DMS53 treated with DMSO at 0.1 percent for 48 hours (cell line): Measurements from ENCODE around the gene ABL1.

Experiments
- DNase-seq: peaks from one replicate; lab custom pipeline; 2025; ENCODE audit not compliant: unreplicated experiment; lab: John Stamatoyannopoulos, UW

ABL1 gene

GRCh38 chr9:130870491-130871381 is 35.7 kb downstream of the ABL1 start:
- DNase-seq, result no peak

DNA sequence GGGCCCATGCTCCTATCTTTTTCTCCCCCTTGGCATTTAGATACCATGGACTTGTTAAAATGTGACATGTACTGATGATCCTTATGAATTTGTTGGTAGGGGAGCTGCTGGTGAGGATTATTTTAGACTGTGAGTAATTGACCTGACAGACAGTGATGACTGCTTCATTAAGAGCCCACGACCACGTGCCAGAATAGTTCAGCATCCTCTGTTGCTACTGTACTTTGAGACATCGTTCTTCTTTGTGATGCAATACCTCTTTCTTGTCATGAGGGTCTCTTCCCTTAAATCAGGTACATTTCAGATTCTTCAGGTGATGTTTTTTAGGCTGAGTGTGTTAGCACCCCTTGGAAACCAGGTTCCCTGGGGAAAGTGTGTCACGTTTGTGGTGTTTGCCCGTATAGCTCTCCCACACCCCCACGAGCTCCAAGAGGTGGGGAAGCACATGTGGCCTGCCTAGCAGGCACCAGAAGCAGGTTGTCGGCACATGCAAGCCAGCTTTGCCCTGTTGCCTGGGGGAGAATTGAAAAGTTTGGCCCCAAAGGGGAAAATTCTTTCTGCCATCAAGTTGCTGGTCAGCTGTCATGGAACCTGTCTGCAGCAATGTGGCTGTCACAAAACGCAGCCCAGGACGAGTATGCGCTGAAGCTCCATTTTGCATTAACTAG is 36.5 kb downstream of the ABL1 start:
- DNase-seq, result no peak

GRCh38 chr9:130872093-130872492 is 37.0 kb downstream of the ABL1 start:
- DNase-seq, result no peak

- DNase-seq, result no peak
Observed at GRCh38 chr9:130872508-130872907, 37.5 kb downstream of the ABL1 start.

DNA sequence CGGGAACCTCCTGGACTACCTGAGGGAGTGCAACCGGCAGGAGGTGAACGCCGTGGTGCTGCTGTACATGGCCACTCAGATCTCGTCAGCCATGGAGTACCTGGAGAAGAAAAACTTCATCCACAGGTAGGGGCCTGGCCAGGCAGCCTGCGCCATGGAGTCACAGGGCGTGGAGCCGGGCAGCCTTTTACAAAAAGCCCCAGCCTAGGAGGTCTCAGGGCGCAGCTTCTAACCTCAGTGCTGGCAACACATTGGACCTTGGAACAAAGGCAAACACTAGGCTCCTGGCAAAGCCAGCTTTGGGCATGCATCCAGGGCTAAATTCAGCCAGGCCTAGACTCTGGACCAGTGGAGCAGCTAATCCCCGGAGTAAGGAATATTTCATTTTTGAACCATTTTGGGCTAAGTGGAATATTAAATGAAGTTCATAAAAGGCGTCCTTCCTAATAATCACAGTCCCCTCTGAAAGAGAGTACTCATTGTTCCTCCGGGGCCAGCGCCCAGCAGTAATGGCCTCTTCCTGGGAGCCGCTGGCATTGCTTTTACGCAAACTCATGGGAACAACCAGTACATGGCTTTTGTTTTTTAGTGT is 38.0 kb downstream of the ABL1 start:
- no peak for DNase-seq

DNA sequence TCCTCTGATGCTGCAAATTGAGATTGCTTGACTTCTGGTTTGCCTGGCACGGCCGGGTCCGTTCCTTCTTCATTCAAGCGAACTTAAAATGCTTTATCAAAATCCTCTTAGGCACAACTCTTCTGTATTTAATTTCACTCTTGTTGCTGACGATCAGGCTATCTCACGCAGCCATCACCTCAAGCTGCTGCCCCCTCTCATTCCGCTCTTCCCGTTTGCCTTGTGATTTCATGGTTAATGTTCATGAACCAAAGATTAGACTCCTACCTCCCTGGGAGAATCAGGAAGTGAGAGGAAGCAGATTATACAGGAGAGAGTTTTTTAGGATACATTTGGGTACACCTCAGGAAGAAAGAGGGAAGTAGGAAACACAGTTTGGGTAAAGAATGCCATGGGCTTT is 38.9 kb downstream of the ABL1 start:
- DNase-seq, result no peak

DNA sequence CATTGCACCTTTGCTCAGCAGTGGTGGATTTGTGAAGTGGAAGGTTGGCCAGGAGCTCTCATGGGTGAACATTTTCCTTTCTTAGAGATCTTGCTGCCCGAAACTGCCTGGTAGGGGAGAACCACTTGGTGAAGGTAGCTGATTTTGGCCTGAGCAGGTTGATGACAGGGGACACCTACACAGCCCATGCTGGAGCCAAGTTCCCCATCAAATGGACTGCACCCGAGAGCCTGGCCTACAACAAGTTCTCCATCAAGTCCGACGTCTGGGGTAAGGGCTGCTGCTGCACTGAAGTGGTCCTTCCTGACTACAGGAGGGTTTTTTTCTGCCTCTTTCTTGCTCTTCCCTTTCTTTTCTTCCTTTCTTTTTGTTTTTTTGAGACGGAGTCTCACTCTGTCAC is 39.7 kb downstream of the ABL1 start:
- DNase-seq, result no peak

GRCh38 chr9:130877300-130877699 is 42.2 kb downstream of the ABL1 start:
- no peak for DNase-seq

DNA sequence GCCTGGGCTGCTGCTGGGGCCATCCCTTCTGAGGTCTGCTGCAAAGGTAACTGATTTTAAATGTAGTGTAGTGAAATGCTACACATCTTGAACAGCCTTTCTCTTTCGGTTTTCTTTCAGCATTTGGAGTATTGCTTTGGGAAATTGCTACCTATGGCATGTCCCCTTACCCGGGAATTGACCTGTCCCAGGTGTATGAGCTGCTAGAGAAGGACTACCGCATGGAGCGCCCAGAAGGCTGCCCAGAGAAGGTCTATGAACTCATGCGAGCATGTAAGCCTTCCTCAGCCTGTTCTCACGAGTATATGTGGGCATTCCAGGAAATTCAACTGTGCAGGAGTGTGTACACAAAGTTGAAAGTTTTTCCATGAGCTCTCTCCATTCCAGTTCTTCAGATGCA is 43.2 kb downstream of the ABL1 start:
- DNase-seq, result no peak

GRCh38 chr9:130879863-130880411 is 44.9 kb downstream of the ABL1 start:
- no peak for DNase-seq

- DNase-seq, result no peak
Observed at GRCh38 chr9:130880599-130881220, 45.7 kb downstream of the ABL1 start.

DNA sequence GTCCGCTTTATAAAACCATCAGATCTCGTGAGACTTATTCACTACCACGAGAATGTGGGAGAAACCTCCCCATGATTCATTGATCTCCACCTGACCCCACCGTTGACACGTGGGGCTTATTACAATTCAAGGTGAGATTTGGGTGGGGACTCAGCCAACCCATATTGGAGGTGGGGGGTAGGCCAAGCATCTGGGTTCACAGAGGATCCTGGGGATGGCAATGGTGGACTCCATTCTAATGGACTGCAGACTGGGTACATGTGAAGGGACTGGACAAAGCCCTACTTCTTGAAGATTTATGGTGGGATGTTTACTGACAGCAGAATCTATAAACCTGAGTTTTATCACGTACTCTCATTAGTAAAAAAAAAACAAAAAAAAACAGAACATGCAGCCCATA is 46.5 kb downstream of the ABL1 start:
- DNase-seq, result no peak

DNA sequence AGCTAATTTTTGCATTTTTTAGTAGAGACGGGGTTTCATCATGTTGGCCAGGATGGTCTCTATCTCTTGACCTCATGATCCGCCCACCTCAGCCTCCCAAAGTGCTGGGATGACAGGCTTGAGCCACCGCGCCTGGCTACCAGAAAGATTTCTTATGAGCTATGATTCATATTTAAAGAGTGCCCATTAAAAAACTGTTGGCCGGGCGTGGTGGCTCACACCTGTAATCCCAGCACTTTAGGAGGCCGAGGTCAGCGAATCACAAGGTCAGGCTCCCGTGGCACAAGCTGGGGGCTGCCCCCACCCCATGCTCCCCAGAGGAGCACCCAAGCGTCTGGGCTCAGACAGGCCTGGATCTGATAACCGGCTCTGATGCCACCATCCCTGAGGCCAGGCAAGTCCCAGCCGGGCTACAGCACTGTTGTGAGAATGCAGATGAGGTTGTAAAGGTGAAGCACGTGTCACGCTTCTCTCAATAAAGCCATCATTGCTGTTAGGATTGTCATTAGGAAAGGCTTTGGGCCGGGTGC is 47.7 kb downstream of the ABL1 start:
- no peak for DNase-seq

DNA sequence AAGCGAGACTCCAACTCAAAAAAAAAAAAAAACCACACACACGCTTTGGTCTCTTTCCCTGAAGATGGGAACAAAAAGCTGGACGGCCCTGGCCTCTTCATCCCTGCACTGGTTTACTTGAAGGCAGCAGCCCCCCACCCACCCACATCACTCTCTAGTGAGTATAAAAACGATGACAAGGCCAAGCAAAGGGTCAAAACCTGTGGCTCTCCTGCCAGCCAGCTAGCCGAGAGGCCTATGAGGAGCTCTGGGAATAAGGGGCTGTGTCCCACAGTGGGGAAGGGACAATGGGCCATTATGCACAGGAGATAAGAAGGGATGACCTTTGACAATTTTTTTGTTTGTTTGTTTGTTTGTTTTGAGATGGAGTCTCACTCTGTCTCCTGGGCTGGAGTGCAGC is 48.4 kb downstream of the ABL1 start:
- DNase-seq, result no peak

DNA sequence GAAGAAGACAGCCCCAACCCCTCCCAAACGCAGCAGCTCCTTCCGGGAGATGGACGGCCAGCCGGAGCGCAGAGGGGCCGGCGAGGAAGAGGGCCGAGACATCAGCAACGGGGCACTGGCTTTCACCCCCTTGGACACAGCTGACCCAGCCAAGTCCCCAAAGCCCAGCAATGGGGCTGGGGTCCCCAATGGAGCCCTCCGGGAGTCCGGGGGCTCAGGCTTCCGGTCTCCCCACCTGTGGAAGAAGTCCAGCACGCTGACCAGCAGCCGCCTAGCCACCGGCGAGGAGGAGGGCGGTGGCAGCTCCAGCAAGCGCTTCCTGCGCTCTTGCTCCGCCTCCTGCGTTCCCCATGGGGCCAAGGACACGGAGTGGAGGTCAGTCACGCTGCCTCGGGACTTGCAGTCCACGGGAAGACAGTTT is 49.1 kb downstream of the ABL1 start:
- DNase-seq, result no peak

DNA sequence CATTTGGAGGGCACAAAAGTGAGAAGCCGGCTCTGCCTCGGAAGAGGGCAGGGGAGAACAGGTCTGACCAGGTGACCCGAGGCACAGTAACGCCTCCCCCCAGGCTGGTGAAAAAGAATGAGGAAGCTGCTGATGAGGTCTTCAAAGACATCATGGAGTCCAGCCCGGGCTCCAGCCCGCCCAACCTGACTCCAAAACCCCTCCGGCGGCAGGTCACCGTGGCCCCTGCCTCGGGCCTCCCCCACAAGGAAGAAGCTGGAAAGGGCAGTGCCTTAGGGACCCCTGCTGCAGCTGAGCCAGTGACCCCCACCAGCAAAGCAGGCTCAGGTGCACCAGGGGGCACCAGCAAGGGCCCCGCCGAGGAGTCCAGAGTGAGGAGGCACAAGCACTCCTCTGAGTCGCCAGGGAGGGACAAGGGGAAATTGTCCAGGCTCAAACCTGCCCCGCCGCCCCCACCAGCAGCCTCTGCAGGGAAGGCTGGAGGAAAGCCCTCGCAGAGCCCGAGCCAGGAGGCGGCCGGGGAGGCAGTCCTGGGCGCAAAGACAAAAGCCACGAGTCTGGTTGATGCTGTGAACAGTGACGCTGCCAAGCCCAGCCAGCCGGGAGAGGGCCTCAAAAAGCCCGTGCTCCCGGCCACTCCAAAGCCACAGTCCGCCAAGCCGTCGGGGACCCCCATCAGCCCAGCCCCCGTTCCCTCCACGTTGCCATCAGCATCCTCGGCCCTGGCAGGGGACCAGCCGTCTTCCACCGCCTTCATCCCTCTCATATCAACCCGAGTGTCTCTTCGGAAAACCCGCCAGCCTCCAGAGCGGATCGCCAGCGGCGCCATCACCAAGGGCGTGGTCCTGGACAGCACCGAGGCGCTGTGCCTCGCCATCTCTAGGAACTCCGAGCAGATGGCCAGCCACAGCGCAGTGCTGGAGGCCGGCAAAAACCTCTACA is 49.8 kb downstream of the ABL1 start:
- DNase-seq, result no peak

GRCh38 chr9:130885484-130886375 is 50.7 kb downstream of the ABL1 start:
- no peak for DNase-seq

DNA sequence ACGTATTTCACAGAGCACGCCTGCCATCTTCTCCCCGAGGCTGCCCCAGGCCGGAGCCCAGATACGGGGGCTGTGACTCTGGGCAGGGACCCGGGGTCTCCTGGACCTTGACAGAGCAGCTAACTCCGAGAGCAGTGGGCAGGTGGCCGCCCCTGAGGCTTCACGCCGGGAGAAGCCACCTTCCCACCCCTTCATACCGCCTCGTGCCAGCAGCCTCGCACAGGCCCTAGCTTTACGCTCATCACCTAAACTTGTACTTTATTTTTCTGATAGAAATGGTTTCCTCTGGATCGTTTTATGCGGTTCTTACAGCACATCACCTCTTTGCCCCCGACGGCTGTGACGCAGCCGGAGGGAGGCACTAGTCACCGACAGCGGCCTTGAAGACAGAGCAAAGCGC is 51.9 kb downstream of the ABL1 start:
- DNase-seq, result no peak
